ENCODE measurements around the gene REXO1. TPM values are rescaled to one million over a fixed set of nuclear protein-coding genes. Genes with fewer than 3 reads are reported as not detected.
A peak's percentile ranks its signal among the peaks of the same experiment; 100 is the strongest.

REXO1 gene
- total RNA-seq, 4 donors from 2014 or later: 11.4 to 29.9 (median 16.1) TPM

DNA sequence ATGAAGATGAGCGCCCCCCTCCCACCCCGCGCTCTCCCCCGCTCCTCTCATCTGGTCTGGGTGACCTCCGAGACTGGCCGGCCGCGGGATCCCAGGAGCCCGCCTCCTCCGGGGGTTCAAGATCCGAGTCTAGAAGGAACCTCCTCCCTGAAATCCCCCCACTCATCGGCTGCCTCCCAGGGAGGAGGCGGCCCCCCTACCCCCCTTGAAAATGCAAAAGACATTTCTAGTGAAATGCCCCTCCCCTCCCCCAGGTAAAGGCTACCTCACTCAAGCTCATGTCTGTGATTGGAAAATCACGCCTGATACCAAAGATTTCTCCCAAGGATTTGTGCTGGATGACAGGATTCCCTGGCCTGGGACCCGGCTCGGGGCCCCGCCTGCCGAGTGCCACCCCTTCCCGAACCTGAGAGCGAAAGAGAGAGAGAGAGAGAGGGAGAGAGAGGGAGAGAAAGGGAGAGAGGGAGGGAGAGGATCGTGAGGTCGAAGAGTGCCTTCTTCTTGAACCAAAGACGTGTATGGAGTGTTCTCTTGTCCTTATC, 71.6 kb downstream of the REXO1 start:
- no peak for TF ChIP-seq EP300 (IDR thresholded peaks at IDR 0.05)
- TF ChIP-seq POLR2A (IDR thresholded peaks at IDR 0.05): no peak
- no peak for TF ChIP-seq POLR2AphosphoS5 (IDR thresholded peaks at IDR 0.05)
- TF ChIP-seq, protein P1, sequence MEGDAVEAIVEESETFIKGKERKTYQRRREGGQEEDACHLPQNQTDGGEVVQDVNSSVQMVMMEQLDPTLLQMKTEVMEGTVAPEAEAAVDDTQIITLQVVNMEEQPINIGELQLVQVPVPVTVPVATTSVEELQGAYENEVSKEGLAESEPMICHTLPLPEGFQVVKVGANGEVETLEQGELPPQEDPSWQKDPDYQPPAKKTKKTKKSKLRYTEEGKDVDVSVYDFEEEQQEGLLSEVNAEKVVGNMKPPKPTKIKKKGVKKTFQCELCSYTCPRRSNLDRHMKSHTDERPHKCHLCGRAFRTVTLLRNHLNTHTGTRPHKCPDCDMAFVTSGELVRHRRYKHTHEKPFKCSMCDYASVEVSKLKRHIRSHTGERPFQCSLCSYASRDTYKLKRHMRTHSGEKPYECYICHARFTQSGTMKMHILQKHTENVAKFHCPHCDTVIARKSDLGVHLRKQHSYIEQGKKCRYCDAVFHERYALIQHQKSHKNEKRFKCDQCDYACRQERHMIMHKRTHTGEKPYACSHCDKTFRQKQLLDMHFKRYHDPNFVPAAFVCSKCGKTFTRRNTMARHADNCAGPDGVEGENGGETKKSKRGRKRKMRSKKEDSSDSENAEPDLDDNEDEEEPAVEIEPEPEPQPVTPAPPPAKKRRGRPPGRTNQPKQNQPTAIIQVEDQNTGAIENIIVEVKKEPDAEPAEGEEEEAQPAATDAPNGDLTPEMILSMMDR (IDR thresholded peaks at IDR 0.05): no peak
- no peak for ATAC-seq
- WGBS, 2 donors (ENCODE audit: low coverage in 1 of 2): 13 to 40% methylated on average over 1 to 14 of the region's 23 CpGs
- peaks cover 0 to 26% (median 0%) of the 10 kb centered on the region in 3 donors for H3K9me3 ChIP-seq
- H3K27ac ChIP-seq: no peak overlapping the region
- H3K4me1 ChIP-seq: peaks cover 0 to 15% (median 4%) of the 10 kb centered on the region in 3 donors
- no peak overlapping the region for H3K4me3 ChIP-seq
- no peaks in the 10 kb centered on the region for H3K36me3 ChIP-seq
- H3K27me3 ChIP-seq: peaks cover 98% of the 10 kb centered on the region

DNA sequence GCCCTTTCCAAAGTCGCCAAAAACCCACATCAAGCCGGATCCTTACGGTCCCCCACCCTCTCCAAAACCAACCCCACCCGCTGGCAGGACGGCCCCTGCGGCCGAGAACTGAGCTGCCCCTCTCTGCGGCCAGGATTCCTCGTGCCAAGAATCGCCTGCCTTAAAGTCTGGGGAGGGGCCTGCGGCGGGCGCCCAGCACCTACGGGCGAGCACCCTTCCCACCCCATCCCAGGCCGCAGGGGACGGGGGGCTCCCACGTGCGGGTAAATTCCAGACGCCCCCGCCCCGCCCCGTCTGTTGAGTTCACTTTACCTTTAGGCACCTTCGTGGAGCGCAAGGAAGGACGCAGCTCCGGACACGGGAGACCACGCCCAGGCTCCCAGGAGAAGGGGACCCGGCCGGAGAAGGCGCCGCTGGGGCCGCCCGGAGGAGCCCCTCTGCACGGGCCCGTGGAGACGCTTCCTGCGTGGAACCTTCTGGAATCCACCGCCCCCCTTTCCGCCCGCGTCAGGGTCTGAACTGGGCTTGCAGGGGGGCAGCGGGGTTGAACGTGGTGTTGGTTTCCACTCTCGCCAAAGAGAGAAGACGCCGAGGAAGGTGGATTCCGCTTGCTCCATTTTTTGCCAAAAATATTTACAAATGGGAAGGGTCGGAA, 72.2 kb downstream of the REXO1 start:
- H3K36me3 ChIP-seq: no peaks in the 10 kb centered on the region
- no peak overlapping the region for H3K27ac ChIP-seq
- 4 to 7% methylated on average over 3 to 11 of the region's 50 CpGs for WGBS, 2 donors (ENCODE audit: low coverage in 1 of 2)
- peaks cover 0 to 15% (median 4%) of the 10 kb centered on the region in 3 donors for H3K4me1 ChIP-seq
- no peak for ATAC-seq
- no peak overlapping the region for H3K4me3 ChIP-seq
- H3K9me3 ChIP-seq: peaks cover 0 to 26% (median 0%) of the 10 kb centered on the region in 3 donors
- H3K27me3 ChIP-seq: peaks cover 98% of the 10 kb centered on the region
- TF ChIP-seq POLR2AphosphoS5 (IDR thresholded peaks at IDR 0.05) (no peak), EP300 (IDR thresholded peaks at IDR 0.05) (no peak), POLR2A (IDR thresholded peaks at IDR 0.05) (no peak)
- TF ChIP-seq, protein P1 (IDR thresholded peaks at IDR 0.05): no peak

DNA sequence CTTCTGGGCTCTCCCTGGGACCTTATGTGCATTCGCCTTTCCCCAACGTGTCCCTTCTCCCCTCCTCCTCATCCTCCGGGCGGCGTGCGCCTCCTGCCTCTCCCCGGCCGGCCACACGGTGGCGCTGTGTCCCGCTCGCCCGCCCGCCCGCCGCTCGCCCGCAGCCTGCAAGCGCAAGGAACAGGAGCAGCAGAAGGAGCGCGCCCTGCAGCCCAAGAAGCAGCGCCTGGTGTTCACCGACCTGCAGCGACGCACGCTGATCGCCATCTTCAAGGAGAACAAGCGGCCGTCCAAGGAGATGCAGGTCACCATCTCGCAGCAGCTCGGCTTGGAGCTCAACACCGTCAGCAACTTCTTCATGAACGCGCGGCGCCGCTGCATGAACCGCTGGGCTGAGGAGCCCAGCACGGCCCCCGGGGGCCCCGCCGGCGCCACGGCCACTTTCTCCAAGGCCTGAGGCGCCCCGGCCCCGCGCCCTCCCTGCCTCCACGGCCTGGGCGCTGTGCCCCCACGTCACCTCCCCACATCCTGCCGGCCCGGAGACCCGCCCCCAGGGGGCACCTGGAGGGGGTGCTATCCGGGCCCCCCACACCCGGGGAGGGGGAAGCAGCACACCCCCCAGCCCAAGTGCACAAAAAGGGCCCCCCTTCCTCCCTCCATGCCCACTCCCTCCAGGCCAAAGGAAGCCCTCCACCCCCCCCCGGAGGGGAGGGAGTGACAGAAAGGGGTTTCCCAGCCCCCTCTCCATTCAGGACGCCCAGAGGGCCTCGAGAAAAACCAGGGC, 73.1 kb downstream of the REXO1 start:
- 8% methylated on average over 2 of the region's 59 CpGs; no CpG with 5 or more reads in 1 of the 2 donors for WGBS, 2 donors (ENCODE audit: low coverage in 1 of 2)
- H3K36me3 ChIP-seq: no peaks in the 10 kb centered on the region
- H3K4me3 ChIP-seq: no peak overlapping the region
- peaks cover 0 to 15% (median 4%) of the 10 kb centered on the region in 3 donors for H3K4me1 ChIP-seq
- TF ChIP-seq POLR2A (IDR thresholded peaks at IDR 0.05): no peak
- no peak for TF ChIP-seq EP300 (IDR thresholded peaks at IDR 0.05)
- TF ChIP-seq POLR2AphosphoS5 (IDR thresholded peaks at IDR 0.05): no peak
- TF ChIP-seq, protein P1 (IDR thresholded peaks at IDR 0.05): peak in 2 of 4 experiments; percentile 15 to 52
- peaks cover 0 to 34% (median 0%) of the 10 kb centered on the region in 3 donors for H3K9me3 ChIP-seq
- no peak overlapping the region for H3K27ac ChIP-seq
- ATAC-seq: no peak
- H3K27me3 ChIP-seq: peaks cover 98% of the 10 kb centered on the region

DNA sequence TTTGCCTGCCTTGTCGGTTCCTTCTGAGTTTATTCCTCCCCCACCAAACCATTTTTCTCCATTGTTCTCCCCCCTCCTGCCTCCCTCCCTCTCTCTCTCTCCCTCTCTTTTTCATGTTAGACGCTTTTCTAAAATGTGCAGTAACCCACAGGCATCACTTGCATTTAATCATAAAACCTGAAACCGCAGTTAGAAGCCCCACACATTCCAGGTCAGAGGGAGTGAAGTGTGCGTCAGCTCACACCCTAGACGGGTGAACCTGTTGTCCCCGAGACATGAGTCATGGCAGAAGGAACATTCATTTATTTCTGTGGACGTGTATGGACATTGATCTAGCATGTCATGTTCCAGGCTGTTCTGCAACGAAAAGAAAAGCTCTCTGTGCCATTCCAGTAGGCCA, 75.1 kb downstream of the REXO1 start:
- no peak for ATAC-seq
- peaks cover 0 to 15% (median 4%) of the 10 kb centered on the region in 3 donors for H3K4me1 ChIP-seq
- H3K27me3 ChIP-seq: peaks cover 98% of the 10 kb centered on the region
- 37 to 53% methylated on average over 5 of the region's 8 CpGs for WGBS, 2 donors (ENCODE audit: low coverage in 1 of 2)
- no peak overlapping the region for H3K4me3 ChIP-seq
- H3K36me3 ChIP-seq: no peaks in the 10 kb centered on the region
- no peak overlapping the region for H3K27ac ChIP-seq
- TF ChIP-seq, protein P1 (IDR thresholded peaks at IDR 0.05): no peak
- TF ChIP-seq POLR2A (IDR thresholded peaks at IDR 0.05) (no peak), POLR2AphosphoS5 (IDR thresholded peaks at IDR 0.05) (no peak), EP300 (IDR thresholded peaks at IDR 0.05) (no peak)
- peaks cover 0 to 40% (median 0%) of the 10 kb centered on the region in 3 donors for H3K9me3 ChIP-seq
